Measurements from ENCODE around the gene DHX15. TPM values are rescaled to one million over a fixed set of nuclear protein-coding genes. Genes with fewer than 3 reads are reported as not detected.

Gene DHX15
- total RNA-seq, 1 experiment from 2014 or later: 287 TPM

DNA sequence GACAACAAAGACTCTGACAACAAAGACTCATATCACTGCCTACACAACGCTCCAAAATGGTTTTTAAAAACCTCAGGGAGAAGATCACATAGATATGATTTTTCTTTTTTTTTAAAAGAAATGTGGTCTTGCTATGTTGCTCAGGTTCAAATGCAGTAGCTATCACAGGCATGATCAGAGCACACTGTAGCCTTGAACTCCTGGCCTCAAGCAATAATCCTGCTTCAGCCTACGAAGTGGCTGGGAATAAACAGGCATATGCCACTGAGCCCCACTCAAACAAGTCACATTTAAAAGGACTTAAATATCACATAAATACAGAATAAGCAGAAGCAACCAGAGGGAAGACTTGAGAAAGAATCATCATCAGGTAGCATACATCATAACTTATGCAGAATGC, 14.7 kb downstream of the DHX15 start:
- peaks cover 40 to 54% of the 10 kb centered on the region in 2 experiments for H3K4me1 Mint-ChIP-seq
- Histone ChIP-seq H3K27ac (ENCODE audit: insufficient read length, low read depth, low read length) (no peak overlapping the region), H2BK120ac (ENCODE audit: low read depth, low read length, poor library complexity, severe bottlenecking) (no peak overlapping the region), H3K18ac (ENCODE audit: insufficient read length, low read depth, low read length) (no peak overlapping the region), H4K8ac (replicated peaks; ENCODE audit: insufficient read length, low read depth, low read length) (no peak overlapping the region), H3K56ac (ENCODE audit: insufficient read length, low read depth, low read length) (no peak overlapping the region), H3K14ac (ENCODE audit: insufficient read depth, low read length) (no peak overlapping the region), H3K23ac (ENCODE audit: insufficient read length, low read depth, low read length) (no peak overlapping the region), H3K9me3 (ENCODE audit: control insufficient read depth, low read depth, low read length) (no peaks in the 10 kb centered on the region), H2BK5ac (ENCODE audit: insufficient read length, low read length) (no peak overlapping the region), H2AFZ (ENCODE audit: low read length) (no peak overlapping the region), H2BK15ac (ENCODE audit: low read depth, low read length) (no peak overlapping the region), H2BK12ac (ENCODE audit: insufficient read length, low read depth, low read length) (no peak overlapping the region), H3K79me1 (ENCODE audit: insufficient read depth, low read depth, low read length, poor library complexity, severe bottlenecking) (peaks cover 2% of the 10 kb centered on the region), H3K79me2 (ENCODE audit: insufficient read depth, low read length) (peaks cover 66% of the 10 kb centered on the region), H4K5ac (ENCODE audit: insufficient read length, low read depth, low read length) (no peak overlapping the region), H4K20me1 (ENCODE audit: control insufficient read depth, insufficient read depth, insufficient read length) (no peaks in the 10 kb centered on the region), H2BK20ac (ENCODE audit: low read depth, low read length, poor library complexity, severe bottlenecking) (no peak overlapping the region), H3K23me2 (ENCODE audit: insufficient read length, low read depth, low read length, poor library complexity, severe bottlenecking) (no peaks in the 10 kb centered on the region), H3T11ph (ENCODE audit: low read length) (no peak overlapping the region), H3K27me3 (ENCODE audit: insufficient read depth, low read length) (no peaks in the 10 kb centered on the region), H4K91ac (ENCODE audit: insufficient read length, low read depth, low read length) (no peak overlapping the region), H3K4ac (ENCODE audit: low read depth, low read length) (no peak overlapping the region), H3K4me1 (ENCODE audit: insufficient read depth, low read length) (no peaks in the 10 kb centered on the region; the same call in 1 of the 2 replicates), H3K4me2 (ENCODE audit: insufficient read depth, insufficient read length, low read length) (no peak overlapping the region), H3K9ac (ENCODE audit: extremely low read depth, insufficient read length, low read length) (no peak overlapping the region), H2AK5ac (ENCODE audit: insufficient read length, low read length) (no peak overlapping the region)
- peaks cover 59 to 88% (median 86%) of the 10 kb centered on the region in 3 experiments for H3K36me3 Mint-ChIP-seq (ENCODE audit: insufficient read depth in 1 of 3, low read depth in 3 of 3)
- H3K4me3 Mint-ChIP-seq: no peak overlapping the region
- no peak for DNase-seq
- TF ChIP-seq, protein P1, sequence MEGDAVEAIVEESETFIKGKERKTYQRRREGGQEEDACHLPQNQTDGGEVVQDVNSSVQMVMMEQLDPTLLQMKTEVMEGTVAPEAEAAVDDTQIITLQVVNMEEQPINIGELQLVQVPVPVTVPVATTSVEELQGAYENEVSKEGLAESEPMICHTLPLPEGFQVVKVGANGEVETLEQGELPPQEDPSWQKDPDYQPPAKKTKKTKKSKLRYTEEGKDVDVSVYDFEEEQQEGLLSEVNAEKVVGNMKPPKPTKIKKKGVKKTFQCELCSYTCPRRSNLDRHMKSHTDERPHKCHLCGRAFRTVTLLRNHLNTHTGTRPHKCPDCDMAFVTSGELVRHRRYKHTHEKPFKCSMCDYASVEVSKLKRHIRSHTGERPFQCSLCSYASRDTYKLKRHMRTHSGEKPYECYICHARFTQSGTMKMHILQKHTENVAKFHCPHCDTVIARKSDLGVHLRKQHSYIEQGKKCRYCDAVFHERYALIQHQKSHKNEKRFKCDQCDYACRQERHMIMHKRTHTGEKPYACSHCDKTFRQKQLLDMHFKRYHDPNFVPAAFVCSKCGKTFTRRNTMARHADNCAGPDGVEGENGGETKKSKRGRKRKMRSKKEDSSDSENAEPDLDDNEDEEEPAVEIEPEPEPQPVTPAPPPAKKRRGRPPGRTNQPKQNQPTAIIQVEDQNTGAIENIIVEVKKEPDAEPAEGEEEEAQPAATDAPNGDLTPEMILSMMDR (conservative IDR thresholded peaks at IDR 0.05): no peak
- H3K9me3 Mint-ChIP-seq: no peaks in the 10 kb centered on the region
- H3K27me3 Mint-ChIP-seq (ENCODE audit: low read depth): no peaks in the 10 kb centered on the region
- no peak overlapping the region; a peak in 1 of 7 replicates for H3K27ac Mint-ChIP-seq
- WGBS (ENCODE audit: extremely low coverage, insufficient read length, low lambda C conversion rate): no CpG with 5 or more reads among the region's 2 CpGs
